IPS-15b (cell line): ENCODE measurements around the gene SYNDIG1.

Experiments used
- H3K27me3 ChIP-seq: one replicate; pipeline ENCODE4 v1.6.1; 2013; ENCODE audit warnings: low read length; ENCODE audit not compliant: control insufficient read depth, insufficient read depth
- H3K36me3 ChIP-seq: one replicate; pipeline ENCODE4 v1.6.1; 2013; ENCODE audit warnings: low read length; ENCODE audit not compliant: control insufficient read depth, insufficient read depth
- H3K4me1 ChIP-seq: one replicate; pipeline ENCODE4 v1.6.1; 2013; ENCODE audit warnings: mild to moderate bottlenecking, low read length; ENCODE audit not compliant: control insufficient read depth, insufficient read depth
- H3K4me3 ChIP-seq: one replicate; pipeline ENCODE4 v1.5.1; 2013; ENCODE audit warnings: low read depth, low read length
- H3K9ac ChIP-seq: one replicate; pipeline ENCODE4 v1.6.1; 2013; ENCODE audit warnings: low read depth, mild to moderate bottlenecking, low read length
- H3K9me3 ChIP-seq: one replicate; pipeline ENCODE4 v1.6.1; 2013; ENCODE audit warnings: mild to moderate bottlenecking, low read length; ENCODE audit not compliant: control insufficient read depth, insufficient read depth

SYNDIG1 gene

DNA sequence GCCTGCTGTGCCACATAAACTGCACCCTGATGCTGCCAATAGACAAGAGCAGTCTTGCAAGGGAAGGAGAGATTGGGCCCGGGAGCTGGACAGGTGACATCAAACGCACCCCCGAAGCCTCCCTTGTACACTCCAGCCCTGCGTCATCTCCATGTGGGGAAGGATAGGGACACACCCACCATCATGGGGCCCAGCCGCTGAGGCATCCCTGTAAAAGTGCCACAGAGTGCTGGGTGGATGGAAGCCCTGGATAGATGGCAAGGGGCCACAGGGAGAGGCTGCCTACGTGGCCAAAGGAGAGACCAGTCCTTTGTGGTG is 117.1 kb downstream of the SYNDIG1 start:
- Histone ChIP-seq H3K4me1 (no peaks in the 10 kb centered on the region), H3K9ac (no peak overlapping the region), H3K9me3 (no peaks in the 10 kb centered on the region)

DNA sequence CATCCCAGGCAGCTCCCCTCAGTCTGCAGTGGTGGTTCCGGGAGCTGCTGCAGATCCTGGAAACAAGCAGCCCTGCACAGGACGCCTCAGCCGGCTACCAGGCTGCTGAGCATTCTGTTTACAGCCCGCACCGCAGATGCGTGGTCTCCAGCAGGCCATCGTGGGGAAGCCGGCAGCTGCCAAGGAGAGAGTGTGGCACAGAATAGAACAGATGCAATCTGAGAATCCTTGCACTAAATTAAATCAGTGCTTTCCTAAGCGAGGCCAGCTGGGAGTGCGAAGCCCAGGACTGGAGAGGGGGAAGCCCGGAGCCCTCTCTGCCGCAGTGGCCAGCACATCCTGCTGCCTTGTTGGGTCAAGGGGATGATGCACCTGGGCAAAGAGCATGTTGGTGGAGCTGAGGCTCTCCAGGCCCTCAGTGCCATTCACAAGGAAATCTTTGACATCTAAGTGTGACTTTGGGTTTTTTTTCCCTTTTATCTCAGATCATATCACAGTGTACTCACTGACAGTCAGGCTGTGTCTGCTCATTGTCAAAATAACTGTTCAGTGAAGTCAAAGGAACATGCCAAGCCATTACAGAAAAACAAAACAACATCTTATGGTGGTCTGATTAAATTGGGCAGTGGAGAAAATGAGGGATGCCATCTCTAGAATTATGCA is 118.1 kb downstream of the SYNDIG1 start:
- Histone ChIP-seq H3K27me3 (no peaks in the 10 kb centered on the region), H3K9ac (no peak overlapping the region), H3K9me3 (no peaks in the 10 kb centered on the region), H3K36me3 (no peaks in the 10 kb centered on the region), H3K4me1 (no peaks in the 10 kb centered on the region), H3K4me3 (no peak overlapping the region)

More for the DNA sequence above, 117.1 kb downstream of the SYNDIG1 start:
- Histone ChIP-seq H3K4me3 (no peak overlapping the region), H3K36me3 (peaks cover 2% of the 10 kb centered on the region), H3K27me3 (no peaks in the 10 kb centered on the region)

DNA sequence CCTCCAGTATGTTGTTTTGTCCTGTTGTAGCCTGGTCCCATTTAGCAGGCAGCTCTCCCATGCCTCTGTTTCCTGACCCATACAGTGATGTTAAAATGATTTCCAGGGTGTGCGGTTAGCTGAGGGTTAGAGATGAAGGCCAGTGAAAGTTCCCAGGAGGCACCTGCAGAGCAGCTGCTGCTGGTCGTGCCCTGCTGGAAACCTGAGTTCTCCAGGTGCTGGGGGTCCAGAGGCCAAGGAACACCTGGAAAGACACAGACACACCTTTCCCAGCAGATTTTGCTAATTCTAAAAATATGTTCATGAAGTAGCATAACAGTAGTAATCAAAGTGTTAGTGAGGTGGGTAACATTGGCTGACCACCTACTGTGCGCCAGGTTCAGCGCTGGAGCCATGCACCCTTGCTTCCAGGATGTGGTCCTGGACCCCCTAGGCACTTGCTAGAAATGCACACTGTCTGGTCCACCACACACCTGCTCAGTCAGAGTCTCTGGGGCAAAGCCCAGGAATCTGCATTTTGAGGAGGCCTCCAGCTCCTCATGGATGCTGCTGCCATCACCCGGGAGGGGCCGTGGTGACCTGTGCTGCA is 118.7 kb downstream of the SYNDIG1 start:
- Histone ChIP-seq H3K9me3 (no peaks in the 10 kb centered on the region), H3K4me3 (no peak overlapping the region), H3K27me3 (no peaks in the 10 kb centered on the region), H3K4me1 (no peaks in the 10 kb centered on the region), H3K36me3 (no peaks in the 10 kb centered on the region), H3K9ac (no peak overlapping the region)

DNA sequence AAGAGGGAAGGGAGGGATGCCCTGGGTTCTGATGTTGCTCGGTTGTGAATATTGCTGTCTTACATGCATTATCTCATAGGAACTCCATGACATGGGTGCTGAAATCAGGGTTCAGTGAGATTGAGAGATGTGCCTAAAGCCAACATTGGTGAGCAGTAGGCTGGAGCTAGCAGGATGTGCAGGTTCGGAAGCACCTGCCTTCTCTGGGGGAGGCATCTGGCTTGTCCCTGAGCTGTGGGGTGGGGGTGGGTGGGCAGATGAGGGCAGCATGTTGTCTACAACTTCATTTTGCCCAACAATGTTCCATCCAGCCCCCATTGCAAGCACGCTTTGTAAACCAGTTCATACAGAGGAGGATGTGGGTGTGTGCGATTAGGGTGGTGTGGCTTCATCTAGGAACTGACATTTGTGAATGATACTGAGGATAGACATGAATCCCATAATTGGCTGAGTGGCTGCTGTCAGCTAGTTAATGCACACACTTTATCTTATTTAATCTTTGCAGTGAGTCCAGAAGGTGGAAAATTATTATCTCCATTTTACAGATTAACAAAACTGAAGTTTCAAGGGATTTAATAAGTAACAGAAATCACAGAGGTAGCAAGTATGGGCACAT is 119.4 kb downstream of the SYNDIG1 start:
- no peaks in the 10 kb centered on the region for H3K36me3 ChIP-seq
- no peak overlapping the region for H3K9ac ChIP-seq

DNA sequence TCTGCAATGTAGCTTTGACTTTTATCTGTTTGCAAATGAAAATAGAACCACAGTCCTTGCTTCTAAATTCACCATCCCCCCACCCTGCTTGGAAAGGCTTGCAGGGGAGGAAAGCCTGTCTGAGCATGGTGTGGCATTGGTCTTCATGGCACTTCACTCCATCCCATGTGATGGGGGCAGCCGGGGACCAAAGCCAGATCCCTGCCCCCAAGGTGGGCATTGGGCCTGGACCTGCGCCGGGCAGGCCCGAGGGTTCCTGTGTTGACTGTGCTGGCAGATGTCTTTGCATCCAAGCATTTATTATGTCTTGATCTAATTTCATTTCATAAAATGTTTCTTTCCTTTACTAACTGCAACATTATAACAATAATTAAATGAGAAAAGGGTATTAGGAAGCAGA is 120.0 kb downstream of the SYNDIG1 start:
- Histone ChIP-seq H3K9me3 (no peaks in the 10 kb centered on the region), H3K36me3 (no peaks in the 10 kb centered on the region), H3K4me3 (no peak overlapping the region), H3K27me3 (no peaks in the 10 kb centered on the region), H3K9ac (no peak overlapping the region), H3K4me1 (no peaks in the 10 kb centered on the region)

More for the DNA sequence above, 119.4 kb downstream of the SYNDIG1 start:
- Histone ChIP-seq H3K9me3 (no peaks in the 10 kb centered on the region), H3K4me1 (no peaks in the 10 kb centered on the region), H3K4me3 (no peak overlapping the region), H3K27me3 (no peaks in the 10 kb centered on the region)

DNA sequence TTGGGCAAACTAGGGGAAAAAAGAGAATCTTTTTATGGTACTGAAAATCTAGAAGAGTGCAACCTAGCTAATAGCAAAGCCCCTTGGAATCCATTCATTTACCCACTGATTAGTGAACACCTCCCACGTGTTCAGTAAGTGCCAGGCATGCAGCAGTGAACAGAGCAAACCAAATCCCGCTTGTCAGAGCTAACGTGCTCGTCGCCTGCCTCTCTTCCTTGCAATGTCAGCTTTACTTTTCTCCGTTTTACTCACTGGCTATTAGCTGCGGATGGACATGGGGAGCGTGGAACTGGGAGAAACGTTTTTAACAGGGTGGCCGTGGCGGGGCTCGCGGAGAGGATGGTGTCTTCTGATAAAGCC is 120.4 kb downstream of the SYNDIG1 start:
- no peaks in the 10 kb centered on the region for H3K27me3 ChIP-seq
- no peaks in the 10 kb centered on the region for H3K4me1 ChIP-seq
- H3K9me3 ChIP-seq, result no peaks in the 10 kb centered on the region
- no peaks in the 10 kb centered on the region for H3K36me3 ChIP-seq
- no peak overlapping the region for H3K4me3 ChIP-seq
- no peak overlapping the region for H3K9ac ChIP-seq

DNA sequence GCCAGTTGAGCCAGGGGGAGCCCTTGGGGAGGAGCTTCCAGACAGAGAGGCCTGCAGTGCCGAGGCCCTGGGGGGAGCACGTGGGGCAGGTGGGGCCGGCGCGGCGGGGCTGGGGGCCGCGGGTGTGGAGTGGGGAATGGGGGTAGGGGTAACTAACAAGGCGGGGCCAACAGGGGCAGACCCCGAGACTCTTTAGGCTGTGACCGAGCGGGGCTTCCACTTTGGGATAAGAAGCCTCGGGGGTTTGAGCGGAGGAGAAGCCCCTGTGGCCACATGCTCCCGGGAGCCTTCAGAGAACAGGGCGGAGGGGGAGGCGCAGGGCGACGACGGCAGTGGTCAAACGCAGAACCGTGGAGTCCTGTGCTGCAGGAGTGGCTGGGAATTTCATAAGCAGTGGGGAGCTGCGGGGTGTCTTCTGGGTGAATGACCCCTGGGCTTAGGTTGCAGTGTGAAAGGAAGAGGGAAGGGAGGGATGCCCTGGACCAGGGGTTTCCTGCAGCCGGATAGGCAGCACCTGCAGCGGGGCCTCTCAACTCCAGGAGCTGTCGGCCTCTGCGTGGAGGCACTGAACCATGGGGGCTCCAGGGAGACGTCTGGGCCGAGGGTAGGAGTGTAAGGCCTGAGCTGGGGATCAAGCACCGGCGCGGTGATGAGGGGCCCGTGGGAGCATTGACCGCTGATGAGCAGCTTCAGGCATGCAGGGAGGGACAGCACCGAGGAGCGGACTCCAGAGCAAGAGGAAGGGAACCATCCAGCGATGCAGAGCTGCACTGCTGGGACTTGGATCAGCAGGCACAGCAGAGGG is 121.0 kb downstream of the SYNDIG1 start:
- Histone ChIP-seq H3K36me3 (no peaks in the 10 kb centered on the region), H3K9ac (no peak overlapping the region), H3K9me3 (no peaks in the 10 kb centered on the region), H3K4me1 (no peaks in the 10 kb centered on the region), H3K27me3 (no peaks in the 10 kb centered on the region), H3K4me3 (no peak overlapping the region)

DNA sequence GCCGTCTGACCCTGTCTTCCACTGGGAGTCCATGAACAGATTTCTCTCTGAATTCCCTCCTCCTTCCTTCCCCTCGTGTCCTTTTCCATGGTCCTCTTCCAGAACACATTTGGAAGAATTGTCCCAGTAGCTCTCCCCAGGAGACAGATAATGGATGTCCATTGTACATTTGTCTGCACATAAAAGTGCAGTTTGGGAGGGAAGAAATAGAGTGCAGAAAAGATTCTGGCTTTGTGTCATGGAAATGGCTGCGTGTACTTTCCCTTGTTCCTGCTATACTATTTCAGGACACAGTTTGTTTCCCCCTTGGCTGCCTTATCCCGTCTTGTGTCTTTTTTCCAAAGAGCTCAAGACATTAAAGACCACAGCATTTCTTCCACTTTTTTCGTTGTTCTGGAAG is 127.6 kb downstream of the SYNDIG1 start:
- Histone ChIP-seq H3K36me3 (no peaks in the 10 kb centered on the region), H3K4me1 (no peaks in the 10 kb centered on the region), H3K27me3 (no peaks in the 10 kb centered on the region), H3K9me3 (no peaks in the 10 kb centered on the region), H3K9ac (no peak overlapping the region), H3K4me3 (no peak overlapping the region)

DNA sequence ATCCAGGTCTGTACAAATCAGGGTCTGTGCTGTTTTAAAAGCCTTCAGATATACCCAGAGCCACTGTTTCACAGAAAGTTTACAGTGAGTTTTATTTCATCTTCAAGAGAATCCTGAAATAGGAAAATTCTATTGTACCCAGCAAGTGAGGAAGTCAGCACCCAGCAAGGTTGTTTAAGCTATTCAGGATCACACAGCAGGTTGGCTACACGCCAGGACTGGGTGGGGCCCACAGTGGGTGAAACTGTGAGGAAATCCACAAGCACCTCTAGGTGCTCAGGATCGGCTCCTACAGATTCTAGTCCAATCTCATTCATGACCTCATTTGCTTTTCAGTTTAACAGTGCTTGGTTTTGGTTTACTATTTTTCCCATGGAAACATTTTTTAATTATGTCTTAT is 128.9 kb downstream of the SYNDIG1 start:
- Histone ChIP-seq H3K36me3 (no peaks in the 10 kb centered on the region), H3K9ac (no peak overlapping the region), H3K9me3 (no peaks in the 10 kb centered on the region), H3K4me1 (no peaks in the 10 kb centered on the region), H3K4me3 (no peak overlapping the region), H3K27me3 (no peaks in the 10 kb centered on the region)

DNA sequence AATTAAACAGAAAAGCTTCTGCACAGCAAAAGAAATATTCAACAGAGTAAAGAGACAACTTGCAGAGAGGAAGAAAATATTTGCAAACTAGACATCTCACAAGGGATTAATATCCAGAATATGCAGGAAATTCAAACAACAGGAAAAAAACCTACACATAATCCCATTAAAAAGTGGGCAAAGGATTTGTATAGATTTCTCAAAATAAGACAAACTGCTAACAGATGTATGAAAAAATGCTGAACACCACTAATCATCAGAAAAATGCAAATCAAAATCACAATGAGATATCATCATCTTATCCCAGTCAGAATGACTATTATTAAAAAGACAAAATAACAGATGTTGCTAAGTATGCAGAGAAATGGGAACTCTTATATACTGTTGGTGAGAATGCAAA is 129.6 kb downstream of the SYNDIG1 start:
- Histone ChIP-seq H3K4me3 (no peak overlapping the region), H3K9me3 (no peaks in the 10 kb centered on the region), H3K9ac (no peak overlapping the region), H3K27me3 (no peaks in the 10 kb centered on the region), H3K4me1 (no peaks in the 10 kb centered on the region), H3K36me3 (no peaks in the 10 kb centered on the region)

DNA sequence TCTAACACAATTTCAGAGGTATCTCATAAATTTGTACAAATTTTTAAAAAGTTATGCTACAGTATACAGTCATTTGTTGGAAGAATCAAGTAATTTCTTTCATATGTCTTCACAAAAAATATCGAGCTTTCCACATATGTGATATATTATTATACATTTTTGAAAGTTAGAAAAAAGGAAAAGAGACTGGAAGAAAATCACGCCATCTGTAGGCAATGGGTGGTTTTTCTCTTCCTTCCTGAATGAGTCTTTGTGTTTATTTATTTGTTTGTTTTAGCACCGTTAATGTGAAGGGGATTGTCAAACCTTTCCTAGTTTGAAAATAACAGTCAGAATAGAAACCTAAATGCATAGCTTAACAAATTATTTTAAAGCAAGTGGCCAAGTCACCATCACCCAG is 130.6 kb downstream of the SYNDIG1 start:
- no peaks in the 10 kb centered on the region for H3K9me3 ChIP-seq
- no peaks in the 10 kb centered on the region for H3K4me1 ChIP-seq
- no peak overlapping the region for H3K4me3 ChIP-seq
- no peaks in the 10 kb centered on the region for H3K27me3 ChIP-seq
- no peak overlapping the region for H3K9ac ChIP-seq
- H3K36me3 ChIP-seq, result no peaks in the 10 kb centered on the region

DNA sequence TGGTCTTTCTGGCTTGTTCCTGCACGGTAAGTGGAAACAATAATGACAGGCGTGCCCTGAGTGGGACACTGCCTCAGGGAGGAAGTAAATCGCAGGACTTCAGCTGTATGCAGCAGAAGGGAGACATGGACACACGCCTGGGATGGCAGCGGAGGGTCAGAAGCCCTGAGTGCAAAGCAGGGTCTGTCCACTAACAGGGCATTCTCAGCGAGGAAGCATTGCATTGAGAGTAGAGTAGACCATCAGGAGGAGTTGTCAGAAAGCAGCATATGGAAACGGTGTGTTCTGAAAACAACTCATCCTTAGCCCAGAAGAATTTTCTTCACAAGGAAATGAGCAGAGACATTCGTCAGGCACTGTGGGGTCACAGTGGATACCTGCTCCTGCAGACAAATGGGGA is 134.0 kb downstream of the SYNDIG1 start:
- Histone ChIP-seq H3K4me1 (no peaks in the 10 kb centered on the region), H3K36me3 (no peaks in the 10 kb centered on the region), H3K27me3 (no peaks in the 10 kb centered on the region), H3K4me3 (no peak overlapping the region), H3K9ac (no peak overlapping the region), H3K9me3 (no peaks in the 10 kb centered on the region)
